Liver (tissue), 3 donors: Measurements from ENCODE around the gene STOX2.

Experiments
- ATF3 ChIP-seq: IDR thresholded peaks from 2 replicates; pipeline ENCODE4 v1.6.1; 2016; ENCODE audit warnings: antibody characterized with exemption
- CTCF ChIP-seq: fragments of 150-350 bp; IDR thresholded peaks from 2 replicates; pipeline ENCODE4 v1.5.1; 2017; ENCODE audit warnings: improper control_type of control experiment, low read depth, low read length; ENCODE audit not compliant: missing input control
- RAD21 ChIP-seq, 2 donors: IDR thresholded peaks; 2 replicates each; pipeline ENCODE4 v1.6.1; 2016; ENCODE audit warnings: antibody characterized with exemption in 2 of 2, mild to moderate bottlenecking in 2 of 2
- REST ChIP-seq: IDR thresholded peaks from 2 replicates; pipeline ENCODE4 v1.6.1; 2016; ENCODE audit warnings: antibody characterized with exemption, mild to moderate bottlenecking
- ZBTB33 ChIP-seq: IDR thresholded peaks from 2 replicates; pipeline ENCODE4 v1.6.1; 2016; ENCODE audit warnings: antibody characterized with exemption
- donor health status: healthy.
- donor health status: healthy.

GRCh38 chr4:183921335-183921734, 16.2 kb downstream of the STOX2 start:
- TF ChIP-seq RAD21 (IDR thresholded peaks at IDR 0.05) (no peak), ZBTB33 (no peak), CTCF (no peak), REST (no peak), ATF3 (no peak)
